Panc1 (cell line): Measurements from ENCODE around the gene MAGI2. TPM values are rescaled to one million over a fixed set of nuclear protein-coding genes. Genes with fewer than 3 reads are reported as not detected.

Source experiments
- ATAC-seq: fragments of 200-7000 bp; cut with Tn5 transposase; 2 replicates; pipeline ENCODE4 v1.9.1; 2020; ENCODE audit warnings: mild to moderate bottlenecking, moderate library complexity
- BruUV-seq: library from RNA; stranded (reverse); fragments of 400-500 nt; replicated peaks from 2 replicates; lab custom pipeline; 2021; lab: Mats Ljungman, UMichigan
- CTCF ChIA-PET: fragments of 300-600 bp; sonication (Branson Sonifier 250); formaldehyde crosslinking; loops from one replicate; lab custom pipeline; 2022; ENCODE audit warnings: antibody characterized with exemption; lab: Charles Lee
- POLR2A ChIA-PET: fragments of 300-600 bp; sonication (Branson Sonifier 250); formaldehyde crosslinking; loops from one replicate; lab custom pipeline; 2022; ENCODE audit warnings: antibody characterized with exemption; lab: Charles Lee
- DNase-seq: peaks from one replicate; pipeline ENCODE4 v3.0.0-alpha.2; 2010; ENCODE audit warnings: low read depth, low spot score
- H3K27ac ChIP-seq: 2 replicates; pipeline ENCODE4 v1.5.1; 2011; ENCODE audit warnings: mild to moderate bottlenecking, low read length, inconsistent platforms
- H3K27me3 ChIP-seq: fragments of 200-500 bp; sonication (Bioruptor generic); 2 replicates; pipeline ENCODE4 v1.6.0; 2014; ENCODE audit warnings: low read length, inconsistent platforms; ENCODE audit not compliant: control insufficient read depth, insufficient read depth
- H3K36me3 ChIP-seq: fragments of 200-500 bp; sonication (Bioruptor generic); 2 replicates; pipeline ENCODE4 v1.5.1; 2014; ENCODE audit warnings: inconsistent platforms, mild to moderate bottlenecking, low read length, moderate library complexity; ENCODE audit not compliant: control insufficient read depth, insufficient read depth
- H3K4me1 ChIP-seq: 2 replicates; pipeline ENCODE4 v1.5.1; 2011; ENCODE audit warnings: inconsistent platforms, mild to moderate bottlenecking, low read length, moderate library complexity; ENCODE audit not compliant: control insufficient read depth, insufficient read depth
- H3K4me3 ChIP-seq, 2 experiments: 2 replicates each; pipeline ENCODE4 v1.5.1; 2011 to 2012; ENCODE audit warnings: low read depth in 2 of 2, low read length in 2 of 2, mild to moderate bottlenecking in 2 of 2, inconsistent platforms in 1 of 2, moderate library complexity in 1 of 2
- H3K9me3 ChIP-seq: fragments of 200-500 bp; sonication (Bioruptor generic); 2 replicates; pipeline ENCODE4 v1.5.1; 2014; ENCODE audit warnings: low read depth, mild to moderate bottlenecking, inconsistent platforms, low read length, moderate library complexity; ENCODE audit not compliant: control insufficient read depth, insufficient read depth
- CTCF ChIP-seq: fragments of 450-650 bp; IDR thresholded peaks from 2 replicates; pipeline ENCODE4 v1.5.1; 2017; ENCODE audit warnings: mild to moderate bottlenecking
- POLR2AphosphoS5 ChIP-seq: IDR thresholded peaks from 2 replicates; pipeline ENCODE4 v1.6.1; 2012; ENCODE audit warnings: mild to moderate bottlenecking, low read depth, low read length, moderate library complexity
- REST ChIP-seq, 2 experiments: IDR thresholded peaks; 2 replicates each; pipeline ENCODE4 v1.6.1; 2011 to 2012; ENCODE audit warnings: low read depth in 2 of 2, control low read depth in 1 of 2, low read length in 1 of 2, mild to moderate bottlenecking in 1 of 2, moderate library complexity in 1 of 2; ENCODE audit not compliant: insufficient read depth in 1 of 2
- SIN3A ChIP-seq: IDR thresholded peaks from 2 replicates; pipeline ENCODE4 v1.6.1; 2012; ENCODE audit warnings: low read depth, mild to moderate bottlenecking, low read length, moderate library complexity, borderline replicate concordance; ENCODE audit not compliant: insufficient read depth
- TCF7L2 ChIP-seq: IDR thresholded peaks from 2 replicates; pipeline ENCODE4 v1.6.1; 2011; ENCODE audit warnings: mild to moderate bottlenecking, low read depth, low read length, inconsistent platforms
- in situ Hi-C: cut with HindIII; loops from 2 replicates; pipeline ENCODE4 v1.10.0; 2016; ENCODE audit warnings: low sequenced_read_pairs, low pct_unique_long_range_greater_than_20kb
- intact Hi-C: fragments of 100-400 bp; cut with micrococcal nuclease; formaldehyde crosslinking; loops from one replicate; pipeline ENCODE4 v1.10.0; 2022; ENCODE audit not compliant: unreplicated experiment
- total RNA-seq: library from RNA; stranded (reverse); gene quantifications from one replicate; pipeline ENCODE4 v1.2.1, GENCODE V29; 2021; ENCODE audit not compliant: unreplicated experiment

The MAGI2 gene
- total RNA-seq, 1 experiment from 2014 or later = 5.4 TPM

GRCh38 chr7:78197447-78197846 is 1256.0 kb downstream of the MAGI2 start:
- Histone ChIP-seq H3K27ac (no peak overlapping the region), H3K36me3 (no peaks in the 10 kb centered on the region), H3K4me3 (no peak overlapping the region), H3K4me1 (no peaks in the 10 kb centered on the region), H3K27me3 (peaks cover 2% of the 10 kb centered on the region; the same call in 1 of the 2 replicates), H3K9me3 (no peaks in the 10 kb centered on the region)
- no TSS peak for BruUV-seq
- CTCF ChIA-PET = no interaction called here
- POLR2A ChIA-PET = no interaction called here
- intact Hi-C loops (no loop called here), in situ Hi-C loops (no loop called here)
- TF ChIP-seq REST (IDR thresholded peaks at IDR 0.05; ENCODE audit: insufficient read depth in 1 of 2, low read depth in 2 of 2, low read length in 1 of 2) = no peak
- no peak for TF ChIP-seq POLR2AphosphoS5
- TF ChIP-seq TCF7L2 = no peak
- TF ChIP-seq CTCF = no peak
- no peak for TF ChIP-seq SIN3A
- DNase-seq (no peak), ATAC-seq (no peak)

GRCh38 chr7:78195281-78195680 is 1258.2 kb downstream of the MAGI2 start:
- Histone ChIP-seq H3K4me1 (no peaks in the 10 kb centered on the region), H3K27me3 (peaks cover 2% of the 10 kb centered on the region; the same call in 1 of the 2 replicates), H3K9me3 (no peaks in the 10 kb centered on the region), H3K4me3 (no peak overlapping the region), H3K36me3 (no peaks in the 10 kb centered on the region), H3K27ac (no peak overlapping the region)
- CTCF ChIA-PET = no interaction called here
- ATAC-seq (no peak), DNase-seq (no peak)
- POLR2A ChIA-PET = no interaction called here
- TF ChIP-seq POLR2AphosphoS5 (no peak), REST (IDR thresholded peaks at IDR 0.05; ENCODE audit: insufficient read depth in 1 of 2, low read depth in 2 of 2, low read length in 1 of 2) (no peak), CTCF (no peak), TCF7L2 (no peak), SIN3A (no peak)
- intact Hi-C loops (no loop called here), in situ Hi-C loops (no loop called here)
- no TSS peak for BruUV-seq
